Measurements from ENCODE around the gene TLE3.

TLE3 gene

GRCh38 chr15:70061696-70062270 lies 35.9 kb downstream of the TLE3 start:
- no peak for DNase-seq

- no peak for DNase-seq
These were observed 36.8 kb downstream of the TLE3 start for GRCh38 chr15:70060993-70061305.

- DNase-seq, result no peak
These were observed 37.3 kb downstream of the TLE3 start for GRCh38 chr15:70060214-70060992.

GRCh38 chr15:70059476-70060213 lies 38.1 kb downstream of the TLE3 start:
- no peak for DNase-seq

- DNase-seq, result no peak
These were observed 38.9 kb downstream of the TLE3 start for GRCh38 chr15:70058642-70059360.

GRCh38 chr15:70057931-70058641 lies 39.6 kb downstream of the TLE3 start:
- DNase-seq, result no peak

- no peak for DNase-seq
These were observed 41.5 kb downstream of the TLE3 start for GRCh38 chr15:70056091-70056680.

- DNase-seq, result no peak
These were observed 42.1 kb downstream of the TLE3 start for GRCh38 chr15:70055601-70056051.

GRCh38 chr15:70054884-70055387 lies 42.8 kb downstream of the TLE3 start:
- DNase-seq, result no peak

- no peak for DNase-seq
These were observed 43.4 kb downstream of the TLE3 start for GRCh38 chr15:70054366-70054765.

- DNase-seq, result no peak
These were observed 43.9 kb downstream of the TLE3 start for GRCh38 chr15:70053716-70054229.

- no peak for DNase-seq
These were observed 44.6 kb downstream of the TLE3 start for GRCh38 chr15:70053001-70053715.

- DNase-seq, result no peak
These were observed 45.6 kb downstream of the TLE3 start for GRCh38 chr15:70051948-70052633.

- no peak for DNase-seq
These were observed 46.7 kb downstream of the TLE3 start for GRCh38 chr15:70050970-70051369.

- no peak for DNase-seq
These were observed 47.3 kb downstream of the TLE3 start for GRCh38 chr15:70050441-70050840.

- DNase-seq, result no peak
These were observed 47.9 kb downstream of the TLE3 start for GRCh38 chr15:70049701-70050301.

GRCh38 chr15:70048578-70049514 lies 48.9 kb downstream of the TLE3 start:
- no peak for DNase-seq

GRCh38 chr15:70048198-70048565 lies 49.5 kb downstream of the TLE3 start:
- DNase-seq, result no peak

Measured in NCI-H2029 treated with DMSO at 0.1 percent for 48 hours (cell line).